22Rv1 (cell line): ENCODE data around the gene TTLL10.
"Not testable (repeated sequence)": the region's sequence is repeated elsewhere in the genome, so short reads cannot be mapped to it uniquely, and the experiment has no call there.

ENCODE experiments used
- CTCF ChIP-seq: fragments of 450-650 bp; IDR thresholded peaks from 2 replicates; pipeline ENCODE4 v1.5.1; 2017; ENCODE audit warnings: mild to moderate bottlenecking
- ZFX ChIP-seq: fragments of 450-650 bp; IDR thresholded peaks from 2 replicates; pipeline ENCODE4 v1.6.1; 2017; ENCODE audit warnings: antibody characterized with exemption, borderline replicate concordance

GRCh38 chr1:1195726-1196125, 22.0 kb downstream of the TTLL10 start:
- TF ChIP-seq CTCF, ZFX: not testable (repeated sequence)
